ENCODE results near the gene ACAP2.
"Not testable (repeated sequence)": the region's sequence is repeated elsewhere in the genome, so short reads cannot be mapped to it uniquely, and the experiment has no call there.

The ACAP2 gene

GRCh38 chr3:195246581-195246995 lies 196.2 kb downstream of the ACAP2 start:
- DNase-seq (ENCODE audit: low read depth in 2 of 2): no peak

- no peak for DNase-seq (ENCODE audit: low read depth in 2 of 2)
These were observed 197.3 kb downstream of the ACAP2 start for GRCh38 chr3:195245531-195245951.

DNA sequence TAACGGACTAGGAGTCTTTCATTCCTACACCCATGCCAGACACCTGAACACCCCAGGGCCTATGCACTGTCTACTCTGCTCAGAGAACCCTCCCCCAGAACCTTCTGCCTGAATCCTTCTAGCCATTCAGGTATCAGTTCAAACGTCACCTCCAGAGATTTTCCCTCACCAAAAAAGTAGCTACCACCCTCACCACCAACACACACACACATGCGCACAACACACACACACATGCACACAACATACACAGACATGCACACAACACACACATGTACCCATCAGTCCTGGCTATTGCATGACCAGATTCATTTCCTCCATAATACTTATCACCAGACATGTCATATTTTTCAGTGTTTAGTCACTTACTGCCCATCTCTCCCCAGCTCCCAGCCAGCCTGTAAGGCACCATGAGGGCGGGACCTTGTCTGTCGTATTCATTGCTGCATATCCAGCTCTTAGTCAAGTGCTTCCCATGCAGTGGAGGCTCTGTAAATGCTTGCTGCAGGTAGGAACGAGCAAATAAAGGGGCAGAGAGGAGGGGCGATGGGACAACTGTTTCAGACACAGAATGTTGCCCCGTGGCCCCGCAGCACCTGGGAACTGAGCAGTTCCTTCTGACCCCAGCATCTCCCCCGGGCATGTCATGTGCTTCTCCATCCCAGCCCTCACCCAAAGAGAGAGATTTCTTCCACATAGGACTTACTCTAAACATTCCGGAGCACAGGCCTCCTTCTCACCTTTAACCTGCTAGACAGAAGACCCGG lies 201.0 kb downstream of the ACAP2 start:
- no peak for DNase-seq (ENCODE audit: low read depth in 2 of 2)

DNA sequence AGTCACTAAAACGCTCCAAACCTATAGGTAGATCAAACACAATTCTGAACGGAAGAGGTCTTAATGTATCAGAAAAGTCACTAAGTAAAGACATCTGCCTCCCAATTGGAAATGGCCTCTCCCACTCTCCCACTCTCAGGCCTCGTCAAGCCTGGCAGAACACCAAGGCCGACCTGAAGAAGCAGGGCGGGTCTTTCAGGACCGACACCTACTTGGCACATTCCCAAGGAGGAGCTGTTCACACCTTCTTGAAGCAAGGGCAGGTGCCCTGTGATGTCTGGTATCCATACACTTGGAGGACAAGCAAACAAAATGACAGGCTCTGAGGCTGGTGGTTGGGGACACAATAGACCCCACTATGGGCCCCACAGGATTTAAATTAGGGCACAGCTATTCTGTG lies 201.9 kb downstream of the ACAP2 start:
- DNase-seq (ENCODE audit: low read depth in 2 of 2): no peak

DNA sequence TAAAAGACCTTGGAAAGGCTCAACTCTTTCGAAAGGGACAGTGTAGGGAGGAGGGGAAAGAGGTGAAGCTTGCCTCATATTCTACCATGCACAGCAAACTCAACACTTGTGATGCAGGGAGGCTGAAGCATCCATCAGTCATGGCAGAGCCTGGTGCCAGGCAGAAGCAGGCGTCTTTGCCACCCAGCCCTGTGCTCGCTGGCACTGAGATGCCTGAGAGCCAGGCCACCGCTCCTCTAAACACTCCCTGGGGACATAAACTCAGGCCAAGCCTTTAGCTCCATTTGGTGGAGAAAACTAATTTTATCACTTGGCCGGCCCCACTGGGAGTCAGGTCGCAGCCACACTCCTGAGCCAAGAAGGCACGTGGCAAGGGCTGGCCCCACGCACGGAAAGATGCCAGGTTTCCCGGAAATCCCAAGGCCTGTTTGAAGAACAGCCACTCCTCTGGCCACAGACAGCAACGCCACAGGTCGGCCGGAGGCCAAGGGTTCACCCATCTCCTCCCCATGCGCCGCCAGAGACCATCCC lies 202.6 kb downstream of the ACAP2 start:
- DNase-seq (ENCODE audit: low read depth in 2 of 2): no peak

DNA sequence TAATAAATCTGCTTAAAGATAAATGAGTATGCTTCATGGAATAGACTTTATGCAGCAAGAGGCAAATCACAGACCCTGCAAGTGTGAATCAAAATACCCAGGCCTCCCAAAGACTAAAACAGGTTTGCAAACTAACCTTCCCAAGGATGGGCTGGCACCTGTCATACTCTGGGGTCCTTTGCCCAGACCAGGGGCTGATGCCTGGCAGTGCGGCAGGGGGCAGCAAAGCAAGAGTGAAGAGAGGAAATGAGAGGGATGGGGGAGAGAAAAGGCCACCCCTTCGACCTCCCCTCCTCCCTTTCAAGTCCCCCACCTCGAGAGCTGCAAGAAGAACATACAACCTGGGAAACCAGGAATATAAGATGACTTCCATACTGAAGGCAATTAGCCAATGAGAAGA lies 203.7 kb downstream of the ACAP2 start:
- DNase-seq (ENCODE audit: low read depth in 2 of 2): no peak

GRCh38 chr3:195238586-195239118 lies 204.2 kb downstream of the ACAP2 start:
- DNase-seq (ENCODE audit: low read depth in 2 of 2): no peak

- DNase-seq (ENCODE audit: low read depth in 2 of 2): no peak
These were observed 204.7 kb downstream of the ACAP2 start for GRCh38 chr3:195238081-195238571.

DNA sequence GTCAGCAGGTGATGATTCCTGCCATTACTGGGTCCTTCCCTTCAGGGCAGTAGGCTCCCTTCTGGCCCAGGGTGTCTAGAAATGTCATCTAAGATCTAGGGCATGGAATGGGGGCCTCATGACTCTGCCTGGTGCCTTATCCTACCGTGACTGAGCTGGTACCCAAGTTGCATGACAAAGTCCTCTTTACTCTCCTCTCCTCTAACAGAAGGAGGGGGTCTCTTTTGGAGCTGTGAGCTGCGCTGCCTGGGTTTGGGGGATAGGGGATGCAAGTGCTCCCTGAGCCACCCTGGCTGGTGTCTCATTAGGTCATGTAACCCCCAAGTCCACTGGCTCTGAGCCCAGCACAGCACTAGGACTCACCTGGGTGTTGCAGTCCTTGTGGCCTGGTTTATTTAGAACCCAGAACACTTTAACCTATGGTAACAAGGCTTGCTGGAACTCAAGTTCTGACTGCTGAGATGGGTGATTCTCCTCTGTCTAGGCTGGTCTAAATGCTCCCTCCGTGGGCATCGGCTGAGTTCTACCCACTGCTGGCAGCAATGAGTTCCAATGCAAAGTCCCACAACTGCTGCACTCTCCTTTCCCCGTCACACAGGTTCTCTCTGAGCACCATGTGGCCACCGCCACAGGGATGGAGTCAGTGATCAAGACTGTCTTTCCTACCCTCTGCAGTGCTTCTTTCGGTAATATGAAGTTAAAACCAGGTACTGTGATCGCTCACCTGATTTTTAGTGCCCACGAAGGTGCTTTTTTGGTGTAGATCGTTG lies 205.8 kb downstream of the ACAP2 start:
- DNase-seq (ENCODE audit: low read depth in 2 of 2): no peak

- no peak for DNase-seq (ENCODE audit: low read depth in 2 of 2)
These were observed 206.6 kb downstream of the ACAP2 start for GRCh38 chr3:195236076-195236798.

GRCh38 chr3:195230244-195230643 lies 212.6 kb downstream of the ACAP2 start:
- DNase-seq (ENCODE audit: low read depth in 2 of 2): no peak

DNA sequence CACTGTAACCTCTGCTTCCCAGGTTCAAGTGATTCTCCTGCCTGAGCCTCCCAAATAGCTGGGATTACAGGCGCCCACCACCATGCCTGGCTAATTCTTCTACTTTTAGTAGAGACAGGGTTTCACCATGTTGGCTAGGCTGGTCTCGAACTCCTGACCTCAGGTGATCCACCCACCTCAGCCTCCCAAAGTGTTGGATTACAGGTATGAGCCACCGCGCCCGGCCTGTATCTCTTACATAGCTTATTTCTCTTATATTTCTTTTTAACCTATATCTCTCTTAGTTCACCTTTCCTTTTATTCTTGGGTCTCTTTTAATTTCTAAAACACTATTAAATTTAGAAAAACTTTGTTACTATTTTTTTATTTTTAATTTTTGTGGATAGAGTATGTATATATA lies 213.9 kb downstream of the ACAP2 start:
- DNase-seq (ENCODE audit: low read depth in 2 of 2): not testable (repeated sequence)

GRCh38 chr3:195227871-195228270 lies 214.9 kb downstream of the ACAP2 start:
- DNase-seq (ENCODE audit: low read depth in 2 of 2): no peak

DNA sequence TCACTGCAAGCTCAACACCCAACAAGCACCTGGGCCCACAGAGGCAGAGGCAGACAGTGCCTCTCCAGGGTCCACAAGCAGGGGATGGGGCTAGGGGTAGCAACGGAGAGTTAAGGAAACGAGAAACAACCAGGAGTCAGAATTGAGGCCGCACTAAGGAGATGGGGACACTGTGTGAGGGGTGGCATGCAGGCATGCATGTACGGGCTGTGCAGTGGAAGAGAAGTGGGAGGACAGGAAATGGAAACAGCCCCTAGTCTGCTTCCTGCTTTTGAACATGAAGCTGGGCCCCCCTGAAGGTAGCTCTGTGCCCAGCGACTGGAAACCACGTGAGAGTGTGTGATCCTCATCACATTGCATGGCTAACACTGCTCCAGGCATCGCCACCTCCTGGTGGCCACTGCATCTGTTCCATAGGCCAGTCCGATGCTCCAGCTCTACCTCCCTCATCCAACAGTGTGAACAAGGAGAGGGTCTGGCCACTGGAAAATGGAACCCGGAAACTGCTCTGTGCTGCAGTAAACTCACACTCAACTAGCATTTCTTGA lies 215.8 kb downstream of the ACAP2 start:
- DNase-seq (ENCODE audit: low read depth in 2 of 2): no peak

DNA sequence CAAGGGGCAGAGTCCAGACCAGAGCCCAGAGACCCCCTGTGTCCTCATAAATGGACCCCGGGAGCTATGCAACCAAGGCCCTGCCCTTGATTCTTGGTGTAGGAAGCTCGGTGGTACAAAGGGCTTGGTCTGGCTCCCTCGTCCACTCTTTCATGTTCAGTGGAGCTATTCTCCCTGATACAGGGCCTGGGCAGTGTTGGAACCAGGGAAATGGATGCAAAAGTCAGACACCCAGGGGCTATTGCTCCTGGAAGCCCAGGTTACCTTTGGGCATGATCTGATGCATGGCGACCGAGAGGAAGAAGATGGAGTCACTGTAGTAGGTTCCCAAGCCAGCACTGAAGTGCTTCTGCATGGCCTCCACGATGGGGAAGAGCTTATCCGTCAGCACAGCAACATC lies 216.4 kb downstream of the ACAP2 start:
- DNase-seq (ENCODE audit: low read depth in 2 of 2): no peak

DNA sequence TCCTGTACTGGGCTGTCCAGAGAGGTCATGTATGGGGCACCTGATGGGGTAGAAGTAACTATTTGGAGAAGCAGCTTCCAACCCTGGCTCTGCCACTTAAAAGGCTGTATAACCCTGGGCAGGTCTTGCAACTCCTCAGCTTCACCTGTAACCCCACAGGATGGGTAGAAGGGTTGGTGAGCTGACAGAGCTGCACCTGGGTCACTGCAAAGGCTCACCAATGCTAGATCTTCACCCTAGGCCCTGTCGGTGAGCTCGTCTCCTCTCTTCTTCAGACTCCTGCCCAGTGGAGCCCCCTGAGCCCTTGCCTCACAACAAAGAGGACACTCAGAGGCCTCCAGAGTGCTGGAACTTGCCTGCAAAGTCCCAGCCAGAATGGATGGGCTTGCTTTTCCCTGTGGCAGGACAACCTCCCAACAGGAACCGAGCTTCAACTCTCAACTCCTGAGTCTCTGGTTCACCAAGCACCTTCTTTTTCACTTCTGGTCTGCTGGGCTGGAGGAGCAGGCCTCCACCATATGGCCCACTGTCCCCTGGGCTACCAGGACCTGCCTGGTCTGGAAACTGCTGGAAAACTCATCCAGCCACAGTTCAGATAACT lies 217.7 kb downstream of the ACAP2 start:
- no peak for DNase-seq (ENCODE audit: low read depth in 2 of 2)
